ENCODE data around the gene COL26A1.

COL26A1 gene

GRCh38 chr7:101435461-101436220 is 73.0 kb downstream of the COL26A1 start:
- no peaks in the 10 kb centered on the region for H3K36me3 Mint-ChIP-seq (ENCODE audit: low read depth)
- H3K9me3 Mint-ChIP-seq: no peaks in the 10 kb centered on the region
- no peak overlapping the region for H3K27ac Mint-ChIP-seq
- no peaks in the 10 kb centered on the region for H3K4me1 Mint-ChIP-seq (ENCODE audit: low read depth)
- H3K27me3 Mint-ChIP-seq (ENCODE audit: low read depth): no peaks in the 10 kb centered on the region
- no peak overlapping the region for H3K4me3 Mint-ChIP-seq

- no peaks in the 10 kb centered on the region for H3K27me3 Mint-ChIP-seq (ENCODE audit: low read depth)
These were observed 73.6 kb downstream of the COL26A1 start for GRCh38 chr7:101436221-101436735.

DNA sequence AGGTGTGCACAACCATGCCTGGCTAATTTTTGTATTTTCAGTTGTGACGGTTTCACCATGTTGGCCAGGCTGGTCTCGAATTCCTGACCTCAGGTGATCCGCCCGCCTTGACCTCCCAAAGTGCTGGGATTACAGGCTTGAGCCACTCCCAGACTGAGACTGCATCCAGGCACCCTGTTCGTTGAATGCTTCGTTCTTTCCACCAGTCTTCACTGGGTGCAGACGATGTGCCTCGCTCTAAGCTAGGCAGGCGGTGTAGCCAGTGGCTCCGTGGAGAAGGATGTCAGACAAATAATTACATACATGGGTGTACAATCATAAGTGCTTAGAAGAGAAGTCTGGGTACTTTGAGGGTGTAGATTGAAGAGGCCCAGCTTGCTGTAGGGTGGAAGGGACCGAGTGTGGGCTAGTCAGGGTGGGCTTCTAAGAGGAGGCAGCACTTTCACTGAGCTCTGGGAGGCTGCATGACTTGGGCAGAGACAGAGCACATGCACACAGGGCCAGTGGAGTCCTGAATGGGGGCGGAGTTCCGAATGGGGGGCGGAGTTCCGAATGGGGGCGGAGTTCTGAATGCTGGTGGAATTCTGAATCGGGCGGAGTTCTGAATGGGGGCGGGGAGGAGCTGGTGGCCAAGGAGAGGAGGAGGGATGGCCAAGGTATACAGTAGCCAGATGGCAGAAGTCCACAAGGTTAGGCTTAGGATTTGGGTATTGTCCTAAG is 74.3 kb downstream of the COL26A1 start:
- Mint-ChIP-seq H3K4me3 (no peak overlapping the region), H3K4me1 (ENCODE audit: low read depth) (no peaks in the 10 kb centered on the region), H3K27ac (no peak overlapping the region), H3K9me3 (no peaks in the 10 kb centered on the region), H3K36me3 (ENCODE audit: low read depth) (no peaks in the 10 kb centered on the region), H3K27me3 (ENCODE audit: low read depth) (no peaks in the 10 kb centered on the region)

More at GRCh38 chr7:101436221-101436735, 73.6 kb downstream of the COL26A1 start:
- H3K4me3 Mint-ChIP-seq: no peak overlapping the region
- H3K9me3 Mint-ChIP-seq: no peaks in the 10 kb centered on the region
- H3K27ac Mint-ChIP-seq: no peak overlapping the region
- H3K4me1 Mint-ChIP-seq (ENCODE audit: low read depth): no peaks in the 10 kb centered on the region
- no peaks in the 10 kb centered on the region for H3K36me3 Mint-ChIP-seq (ENCODE audit: low read depth)

DNA sequence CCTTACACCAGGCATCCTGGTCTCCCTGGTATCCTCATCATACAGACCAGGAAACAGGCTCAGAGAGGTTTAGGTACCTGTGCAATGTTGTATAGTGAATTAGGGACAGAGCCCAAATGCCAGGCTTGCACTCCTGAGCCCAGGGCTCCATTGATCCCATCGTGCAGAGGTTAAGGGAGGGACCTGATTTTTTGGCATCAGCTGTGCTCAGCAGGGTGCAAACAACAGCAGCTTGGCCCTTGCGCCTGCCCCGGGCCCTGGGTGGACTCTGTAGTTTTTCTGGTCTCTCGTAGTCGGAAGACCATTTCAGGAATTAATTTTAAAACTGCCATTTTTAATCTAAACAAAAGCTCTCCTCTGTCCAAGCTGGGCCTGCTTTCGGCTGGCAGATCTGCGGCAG is 79.2 kb downstream of the COL26A1 start:
- Mint-ChIP-seq H3K27me3 (ENCODE audit: low read depth) (peaks cover 7% of the 10 kb centered on the region), H3K27ac (no peak overlapping the region), H3K4me1 (ENCODE audit: low read depth) (peaks cover 7% of the 10 kb centered on the region), H3K4me3 (no peak overlapping the region), H3K36me3 (ENCODE audit: low read depth) (no peaks in the 10 kb centered on the region), H3K9me3 (no peaks in the 10 kb centered on the region)

DNA sequence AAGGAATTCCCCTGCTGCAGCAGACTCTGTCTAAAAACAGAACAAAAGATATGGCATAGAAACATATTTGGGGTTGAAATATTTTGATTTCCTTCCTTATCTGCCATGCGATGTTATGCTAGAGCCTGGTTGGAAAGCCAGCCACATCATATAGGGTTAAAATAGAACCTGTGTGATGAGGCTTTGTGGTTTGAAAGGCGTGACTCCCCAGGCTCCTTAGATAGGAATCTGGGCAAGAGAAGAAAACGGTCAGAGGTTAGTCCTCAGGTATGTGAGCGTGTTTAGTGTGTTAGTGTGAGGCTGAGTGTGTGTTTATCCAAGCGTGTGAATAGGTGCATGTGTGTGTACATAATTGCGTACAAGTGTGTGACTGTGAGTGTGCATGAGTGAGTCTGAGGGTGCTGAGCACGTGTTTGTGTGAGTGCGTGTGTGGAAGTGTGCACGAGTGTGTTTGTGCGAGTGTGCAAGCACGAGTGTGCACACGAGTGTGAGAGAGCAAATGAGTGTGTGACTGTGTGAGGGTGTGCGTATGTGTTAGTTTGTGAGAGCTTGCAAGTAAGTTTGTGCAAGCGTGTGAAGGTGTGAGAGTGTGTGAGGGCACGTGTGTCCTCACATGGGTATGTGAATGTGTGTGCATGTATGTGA is 79.9 kb downstream of the COL26A1 start:
- Mint-ChIP-seq H3K4me1 (ENCODE audit: low read depth) (peaks cover 7% of the 10 kb centered on the region), H3K36me3 (ENCODE audit: low read depth) (no peaks in the 10 kb centered on the region), H3K9me3 (no peaks in the 10 kb centered on the region), H3K4me3 (no peak overlapping the region), H3K27ac (no peak overlapping the region), H3K27me3 (ENCODE audit: low read depth) (peaks cover 7% of the 10 kb centered on the region)

- Mint-ChIP-seq H3K27ac (no peak overlapping the region), H3K4me3 (no peak overlapping the region), H3K4me1 (ENCODE audit: low read depth) (no peaks in the 10 kb centered on the region), H3K36me3 (ENCODE audit: low read depth) (no peaks in the 10 kb centered on the region), H3K9me3 (no peaks in the 10 kb centered on the region), H3K27me3 (ENCODE audit: low read depth) (peaks cover 4% of the 10 kb centered on the region)
These were observed 87.4 kb downstream of the COL26A1 start for GRCh38 chr7:101450064-101450463.

DNA sequence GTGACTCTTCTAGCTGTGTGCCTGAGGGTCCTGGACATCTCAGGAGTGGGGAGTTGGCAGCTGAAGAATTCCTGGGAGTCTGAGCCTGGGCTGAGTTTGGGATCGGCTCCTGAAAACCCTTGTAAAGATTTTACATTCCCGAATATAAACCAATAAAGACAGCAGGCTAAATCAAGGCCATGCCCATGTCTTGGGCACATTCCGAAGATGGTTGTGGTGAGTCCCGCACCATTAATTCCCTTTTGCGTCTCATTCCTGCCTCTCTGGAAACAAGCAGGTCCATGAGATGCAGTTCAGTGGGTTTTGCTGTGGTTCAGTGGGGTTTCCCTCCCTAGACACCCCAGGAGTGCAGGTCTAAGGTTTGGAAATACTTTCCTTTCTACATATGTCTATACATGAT is 90.9 kb downstream of the COL26A1 start:
- Mint-ChIP-seq H3K27ac (no peak overlapping the region), H3K36me3 (ENCODE audit: low read depth) (no peaks in the 10 kb centered on the region), H3K4me1 (ENCODE audit: low read depth) (no peaks in the 10 kb centered on the region), H3K9me3 (no peaks in the 10 kb centered on the region), H3K4me3 (no peak overlapping the region), H3K27me3 (ENCODE audit: low read depth) (no peaks in the 10 kb centered on the region)

- H3K27me3 Mint-ChIP-seq (ENCODE audit: low read depth): no peaks in the 10 kb centered on the region
These were observed 94.5 kb downstream of the COL26A1 start for GRCh38 chr7:101457001-101457750.

DNA sequence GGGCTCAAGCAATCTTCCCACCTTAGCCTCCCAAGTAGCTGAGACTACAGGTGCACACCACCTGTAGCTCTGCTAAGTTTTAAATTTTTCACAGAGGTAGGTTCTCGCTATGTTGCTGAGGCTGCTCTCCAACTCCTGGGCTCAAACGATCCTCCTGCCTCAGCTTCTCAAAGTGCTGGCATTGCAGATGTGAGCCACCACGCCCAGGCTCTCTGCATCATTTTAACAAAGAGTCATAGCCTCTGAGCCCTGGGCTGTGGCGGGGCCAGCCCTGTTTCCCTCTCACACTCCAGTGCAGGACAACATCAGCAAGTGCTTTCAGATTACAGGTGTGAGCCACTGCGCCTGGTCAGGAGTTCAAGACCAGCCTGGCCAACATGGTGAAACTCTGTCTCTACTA is 102.5 kb downstream of the COL26A1 start:
- peak overlapping the region; percentile 71 for H3K27ac Mint-ChIP-seq
- peaks cover 4% of the 10 kb centered on the region for H3K27me3 Mint-ChIP-seq (ENCODE audit: low read depth)
- H3K4me3 Mint-ChIP-seq: peak overlapping the region; percentile 28
- peaks cover 12% of the 10 kb centered on the region for H3K4me1 Mint-ChIP-seq (ENCODE audit: low read depth)
- H3K36me3 Mint-ChIP-seq (ENCODE audit: low read depth): no peaks in the 10 kb centered on the region
- no peaks in the 10 kb centered on the region for H3K9me3 Mint-ChIP-seq

More at GRCh38 chr7:101457001-101457750, 94.5 kb downstream of the COL26A1 start:
- Mint-ChIP-seq H3K36me3 (ENCODE audit: low read depth) (no peaks in the 10 kb centered on the region), H3K4me1 (ENCODE audit: low read depth) (no peaks in the 10 kb centered on the region), H3K4me3 (no peak overlapping the region), H3K27ac (no peak overlapping the region), H3K9me3 (no peaks in the 10 kb centered on the region)

DNA sequence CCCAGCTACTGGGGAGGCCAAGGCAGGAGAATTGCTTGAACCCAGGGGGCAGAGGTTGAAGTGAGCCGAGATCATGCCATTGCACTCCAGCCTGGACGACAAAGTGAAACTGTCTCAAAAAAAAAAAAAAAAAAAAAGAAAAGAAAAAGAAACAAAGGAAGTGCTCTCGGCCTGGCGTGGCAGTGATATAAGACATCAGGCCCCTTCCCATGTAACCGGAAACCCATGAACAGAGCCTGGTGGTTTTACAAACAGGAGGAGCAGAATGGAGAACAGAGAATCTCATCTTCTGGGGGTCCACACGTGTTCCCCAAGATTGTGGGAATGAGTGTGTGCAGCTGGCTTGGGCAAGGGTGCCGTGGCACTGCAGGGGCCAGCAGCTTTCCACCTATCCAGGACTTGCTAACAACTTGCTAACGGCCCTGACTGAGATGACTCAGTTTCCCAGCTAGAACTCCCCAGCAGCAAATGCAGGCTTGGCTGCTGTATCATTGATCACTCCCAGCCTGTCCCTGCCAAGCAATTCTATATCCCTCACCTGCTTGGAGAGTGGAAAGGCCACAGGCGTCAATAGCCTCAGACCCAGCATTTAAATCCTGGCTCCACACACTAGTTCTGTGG is 103.0 kb downstream of the COL26A1 start:
- Mint-ChIP-seq H3K9me3 (no peaks in the 10 kb centered on the region), H3K27ac (peak overlapping the region; percentile 71), H3K36me3 (ENCODE audit: low read depth) (no peaks in the 10 kb centered on the region), H3K4me3 (peak overlapping the region; percentile 28), H3K27me3 (ENCODE audit: low read depth) (peaks cover 4% of the 10 kb centered on the region), H3K4me1 (ENCODE audit: low read depth) (peaks cover 12% of the 10 kb centered on the region)

GRCh38 chr7:101466871-101467270 is 104.2 kb downstream of the COL26A1 start:
- Mint-ChIP-seq H3K36me3 (ENCODE audit: low read depth) (no peaks in the 10 kb centered on the region), H3K4me3 (no peak overlapping the region), H3K27me3 (ENCODE audit: low read depth) (peaks cover 4% of the 10 kb centered on the region), H3K9me3 (no peaks in the 10 kb centered on the region), H3K4me1 (ENCODE audit: low read depth) (peaks cover 12% of the 10 kb centered on the region), H3K27ac (no peak overlapping the region)

DNA sequence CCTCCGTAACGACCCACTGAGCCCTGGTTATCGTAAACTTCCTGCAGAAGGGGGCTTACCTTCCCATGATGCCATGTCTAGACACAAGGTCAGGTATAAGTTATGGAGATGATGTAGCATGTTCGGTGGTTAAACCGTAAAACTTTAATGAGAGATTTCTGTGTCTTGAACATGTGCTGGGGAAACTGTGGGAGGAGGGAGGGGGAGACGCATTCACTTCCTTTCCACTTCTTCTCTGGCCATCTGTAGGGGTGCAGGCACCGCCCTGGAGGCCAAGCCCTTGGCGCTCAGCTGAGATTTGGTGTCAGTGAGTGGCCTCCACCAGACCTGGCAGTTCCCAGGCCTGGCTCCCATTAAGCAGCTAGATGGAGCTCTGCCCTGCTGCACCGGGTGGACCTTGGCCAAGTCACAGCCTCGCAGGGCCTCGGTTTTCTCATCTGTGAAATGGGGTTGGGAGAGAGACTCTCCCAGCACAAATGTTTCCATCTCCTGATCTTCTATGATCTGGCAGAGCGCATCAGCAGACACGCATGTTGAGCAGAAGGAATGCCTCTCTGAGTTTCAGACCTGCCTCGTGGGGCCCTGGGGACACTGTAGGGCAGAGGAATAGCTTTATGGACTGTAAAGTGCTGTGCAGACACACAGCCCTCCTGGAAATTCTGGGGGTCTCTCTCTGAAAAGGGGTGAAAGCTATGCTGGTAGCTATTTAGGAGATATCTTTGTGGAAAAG is 106.0 kb downstream of the COL26A1 start:
- no peaks in the 10 kb centered on the region for H3K9me3 Mint-ChIP-seq
- H3K4me1 Mint-ChIP-seq (ENCODE audit: low read depth): peaks cover 12% of the 10 kb centered on the region
- no peak overlapping the region for H3K4me3 Mint-ChIP-seq
- no peak overlapping the region for H3K27ac Mint-ChIP-seq
- peaks cover 4% of the 10 kb centered on the region for H3K27me3 Mint-ChIP-seq (ENCODE audit: low read depth)
- no peaks in the 10 kb centered on the region for H3K36me3 Mint-ChIP-seq (ENCODE audit: low read depth)

DNA sequence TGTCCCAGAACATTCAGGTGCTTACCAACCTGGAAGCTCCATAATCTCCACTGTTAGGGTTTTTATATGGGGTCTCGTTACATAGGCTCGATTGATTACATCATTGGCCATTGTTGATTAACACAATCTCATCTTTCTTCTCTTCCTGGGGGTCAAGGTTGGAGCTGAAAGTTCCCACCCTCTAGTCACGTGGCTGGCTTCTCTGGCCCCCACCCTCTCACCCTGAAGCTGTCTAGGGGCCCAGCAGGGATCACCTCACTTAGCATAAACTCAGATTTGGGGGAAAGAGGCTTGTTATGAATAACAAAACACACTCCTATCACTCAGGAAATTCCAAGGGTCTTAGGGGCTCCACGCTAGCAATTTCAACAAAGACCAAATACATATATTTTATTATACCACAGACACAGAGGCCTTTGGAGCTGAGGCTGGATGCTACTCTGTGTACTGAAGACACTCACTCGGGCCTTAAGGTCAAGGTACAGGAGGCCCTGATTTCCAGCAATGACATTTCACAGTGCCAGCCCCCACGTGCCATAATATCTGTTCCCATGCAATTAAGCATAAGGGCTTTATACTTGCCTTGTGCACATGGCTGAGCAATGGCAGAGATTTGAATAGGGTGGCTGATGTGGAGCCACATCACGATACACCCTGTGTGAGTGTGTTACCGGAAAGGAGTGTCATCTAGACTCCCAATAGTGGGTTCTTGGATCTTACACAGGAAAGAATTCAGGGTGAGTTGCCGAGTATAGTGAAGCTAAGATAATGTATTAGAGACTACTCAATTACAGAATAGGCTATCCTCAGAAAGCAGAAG is 108.2 kb downstream of the COL26A1 start:
- Mint-ChIP-seq H3K36me3 (ENCODE audit: low read depth) (no peaks in the 10 kb centered on the region), H3K4me1 (ENCODE audit: low read depth) (peaks cover 4% of the 10 kb centered on the region), H3K27ac (no peak overlapping the region), H3K4me3 (no peak overlapping the region), H3K9me3 (no peaks in the 10 kb centered on the region), H3K27me3 (ENCODE audit: low read depth) (peaks cover 4% of the 10 kb centered on the region)
